Smooth muscle cell (in vitro differentiated cells): ENCODE measurements around the gene SLC41A1. TPM values are rescaled to one million over a fixed set of nuclear protein-coding genes. Genes with fewer than 3 reads are reported as not detected.

Experiments used
- DNase-seq: peaks from one replicate; lab custom pipeline; 2025; ENCODE audit not compliant: unreplicated experiment; lab: John Stamatoyannopoulos, UW
- H2AFZ ChIP-seq: fragments of 200-600 bp; sonication (generic); 2 replicates; pipeline ENCODE4 v1.6.0; 2016; ENCODE audit warnings: antibody characterized with exemption, low read depth, mild to moderate bottlenecking
- H3F3A ChIP-seq: fragments of 200-600 bp; sonication (generic); 2 replicates; pipeline ENCODE4 v1.6.0; 2017; ENCODE audit warnings: antibody characterized with exemption, low read depth
- H3K27ac ChIP-seq: fragments of 200-600 bp; sonication (generic); 2 replicates; pipeline ENCODE4 v1.5.1; 2016; ENCODE audit warnings: low read depth, mild to moderate bottlenecking
- H3K27me3 ChIP-seq: fragments of 200-600 bp; sonication (generic); 2 replicates; pipeline ENCODE4 v1.6.1; 2016; ENCODE audit warnings: low read depth, mild to moderate bottlenecking
- H3K36me3 ChIP-seq: fragments of 200-600 bp; sonication (generic); 2 replicates; pipeline ENCODE4 v1.5.1; 2016; ENCODE audit warnings: low read depth
- H3K4me1 ChIP-seq: fragments of 200-600 bp; sonication (generic); 2 replicates; pipeline ENCODE4 v1.5.1; 2016; ENCODE audit warnings: low read depth
- H3K4me2 ChIP-seq: fragments of 200-600 bp; sonication (generic); 2 replicates; pipeline ENCODE4 v1.6.0; 2016; ENCODE audit warnings: mild to moderate bottlenecking
- H3K4me3 ChIP-seq: fragments of 200-600 bp; sonication (generic); 2 replicates; pipeline ENCODE4 v1.5.1; 2016; ENCODE audit warnings: mild to moderate bottlenecking
- H3K79me2 ChIP-seq: fragments of 200-600 bp; sonication (generic); 2 replicates; pipeline ENCODE4 v1.6.0; 2016; ENCODE audit warnings: low read depth, mild to moderate bottlenecking
- H3K9ac ChIP-seq: fragments of 200-600 bp; sonication (generic); 2 replicates; pipeline ENCODE4 v1.6.0; 2016; ENCODE audit warnings: low read depth
- H3K9me3 ChIP-seq: fragments of 200-600 bp; sonication (generic); replicated peaks from 2 replicates; pipeline ENCODE4 v1.5.1; 2016; ENCODE audit warnings: low read depth
- H4K20me1 ChIP-seq: fragments of 200-600 bp; sonication (generic); 2 replicates; pipeline ENCODE4 v1.6.0; 2016; ENCODE audit warnings: low read depth
- WGBS: methylation state at CpG from one replicate; pipeline ENCODE4 v1.1.7; 2016; ENCODE audit warnings: low lambda C conversion rate; 5-methylcytosine and 5-hydroxymethylcytosine counted together
- polyA plus RNA-seq: library from polyadenylated mRNA; unstranded; fragments of >200 nt; fragmentation: Nextera tagmentation; extraction: Ambion mirVana; gene quantifications from 2 replicates; pipeline ENCODE4 v1.2.1, GENCODE V29; 2016
- total RNA-seq: library from RNA; depleted of rRNA; stranded (reverse); fragments of >200 nt; gene quantifications from 2 replicates; pipeline ENCODE4 v1.2.3, GENCODE V29; 2014
- TF ChIP-seq, protein P1 (sequence below): fragments of 200-600 bp; sonication (generic); IDR thresholded peaks from 2 replicates; pipeline ENCODE4 v1.5.1; 2017; ENCODE audit warnings: borderline replicate concordance, mild to moderate bottlenecking, antibody characterized with exemption; ENCODE audit not compliant: insufficient read depth, poor library complexity, severe bottlenecking

SLC41A1 gene
- total and polyA plus RNA-seq, 2 experiments from 2014 or later, result 22.3 to 23.2 TPM

DNA sequence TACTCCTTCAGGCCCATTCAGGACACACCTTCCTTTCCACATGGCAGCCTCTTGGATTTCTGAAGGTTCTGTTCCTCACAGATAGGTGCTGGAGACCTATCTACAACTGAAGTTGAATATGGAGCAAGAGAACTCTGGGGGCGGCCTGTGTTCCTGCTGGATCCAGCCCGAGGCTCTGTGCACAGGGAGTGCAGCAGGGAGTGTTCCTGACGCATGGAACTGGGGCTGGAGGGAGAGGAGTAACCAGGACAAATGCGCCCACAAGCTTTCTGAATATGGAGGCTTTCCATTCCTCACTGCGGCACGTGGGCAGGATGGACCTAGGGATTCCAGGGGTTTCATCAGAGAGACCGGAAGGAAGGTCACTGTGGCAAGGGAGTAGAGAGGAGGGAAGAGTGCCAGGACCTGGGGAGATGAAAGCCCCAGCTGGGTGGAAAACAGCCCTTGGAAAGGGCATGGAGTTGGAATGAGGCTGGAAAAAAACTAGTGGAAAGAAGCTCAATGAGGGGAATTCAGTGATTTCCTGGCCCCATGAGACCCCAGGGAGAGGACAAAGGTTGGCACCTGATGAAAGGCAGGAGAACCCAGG, 24.5 kb upstream of the SLC41A1 start:
- WGBS, result 97% methylated on average over 7 of the region's 7 CpGs
- Histone ChIP-seq H3K79me2 (no peaks in the 10 kb centered on the region), H2AFZ (no peak overlapping the region), H3K4me1 (peaks cover 5% of the 10 kb centered on the region), H3F3A (no peaks in the 10 kb centered on the region), H3K27ac (no peak overlapping the region), H3K4me2 (no peak overlapping the region), H3K27me3 (no peaks in the 10 kb centered on the region), H3K9ac (no peak overlapping the region), H4K20me1 (peaks cover 4% of the 10 kb centered on the region), H3K9me3 (no peaks in the 10 kb centered on the region), H3K36me3 (no peaks in the 10 kb centered on the region), H3K4me3 (no peak overlapping the region)
- DNase-seq, result no peak
- TF ChIP-seq, protein P1, sequence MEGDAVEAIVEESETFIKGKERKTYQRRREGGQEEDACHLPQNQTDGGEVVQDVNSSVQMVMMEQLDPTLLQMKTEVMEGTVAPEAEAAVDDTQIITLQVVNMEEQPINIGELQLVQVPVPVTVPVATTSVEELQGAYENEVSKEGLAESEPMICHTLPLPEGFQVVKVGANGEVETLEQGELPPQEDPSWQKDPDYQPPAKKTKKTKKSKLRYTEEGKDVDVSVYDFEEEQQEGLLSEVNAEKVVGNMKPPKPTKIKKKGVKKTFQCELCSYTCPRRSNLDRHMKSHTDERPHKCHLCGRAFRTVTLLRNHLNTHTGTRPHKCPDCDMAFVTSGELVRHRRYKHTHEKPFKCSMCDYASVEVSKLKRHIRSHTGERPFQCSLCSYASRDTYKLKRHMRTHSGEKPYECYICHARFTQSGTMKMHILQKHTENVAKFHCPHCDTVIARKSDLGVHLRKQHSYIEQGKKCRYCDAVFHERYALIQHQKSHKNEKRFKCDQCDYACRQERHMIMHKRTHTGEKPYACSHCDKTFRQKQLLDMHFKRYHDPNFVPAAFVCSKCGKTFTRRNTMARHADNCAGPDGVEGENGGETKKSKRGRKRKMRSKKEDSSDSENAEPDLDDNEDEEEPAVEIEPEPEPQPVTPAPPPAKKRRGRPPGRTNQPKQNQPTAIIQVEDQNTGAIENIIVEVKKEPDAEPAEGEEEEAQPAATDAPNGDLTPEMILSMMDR, result no peak

DNA sequence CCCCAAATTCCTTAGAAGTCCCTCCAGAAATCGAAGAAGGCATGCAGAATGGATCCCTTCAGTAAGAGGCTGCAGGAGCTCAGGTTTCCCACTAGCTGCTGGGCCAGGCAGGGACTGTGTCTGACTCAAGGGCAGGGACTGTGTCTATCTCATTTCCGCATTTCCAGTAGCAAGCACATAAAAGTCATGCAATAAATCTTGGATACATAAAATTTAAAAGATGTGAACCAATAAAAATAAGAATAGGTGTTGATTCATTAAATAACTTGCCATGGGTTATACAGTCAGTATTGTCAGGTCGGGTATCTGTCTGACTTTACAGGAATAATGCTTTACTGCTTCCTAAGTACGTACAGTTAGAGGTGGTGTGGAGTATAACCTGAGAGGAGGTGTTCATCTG, 21.8 kb upstream of the SLC41A1 start:
- no peak overlapping the region for H3K9ac ChIP-seq
- H2AFZ ChIP-seq, result no peak overlapping the region
- H3K4me3 ChIP-seq, result no peak overlapping the region
- DNase-seq, result no peak
- no peaks in the 10 kb centered on the region for H3K4me1 ChIP-seq
- no peaks in the 10 kb centered on the region for H3K79me2 ChIP-seq
- H3K9me3 ChIP-seq, result no peaks in the 10 kb centered on the region
- WGBS, result 75% methylated on average over 4 of the region's 4 CpGs
- H3K4me2 ChIP-seq, result no peak overlapping the region
- TF ChIP-seq, protein P1, result no peak
- peak overlapping the region; percentile 3 for H3K27ac ChIP-seq
- H3K36me3 ChIP-seq, result no peaks in the 10 kb centered on the region
- H4K20me1 ChIP-seq, result no peaks in the 10 kb centered on the region
- H3K27me3 ChIP-seq, result no peaks in the 10 kb centered on the region
- H3F3A ChIP-seq, result no peaks in the 10 kb centered on the region

DNA sequence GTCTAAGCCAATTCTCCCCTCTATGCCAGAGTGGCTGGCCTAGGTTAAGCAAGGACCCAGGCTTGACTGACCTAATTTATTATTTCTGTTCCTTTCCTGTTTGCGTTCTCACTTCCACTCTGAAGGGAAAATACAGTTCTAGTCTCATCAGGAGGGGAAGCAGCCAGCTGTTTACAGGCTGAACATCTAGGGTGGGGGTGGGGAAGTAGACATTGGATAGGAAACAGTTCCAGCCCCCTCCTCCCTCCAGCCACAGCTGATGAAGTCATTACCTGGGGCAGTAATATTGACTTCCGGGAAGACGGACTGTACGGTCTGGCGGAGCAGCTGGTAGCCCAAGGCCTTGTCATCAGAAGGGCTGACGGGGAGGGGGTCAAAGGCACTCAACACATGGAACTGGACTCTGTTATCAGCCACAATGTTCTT, 19.3 kb upstream of the SLC41A1 start:
- no peak overlapping the region for H2AFZ ChIP-seq
- WGBS, result 65% methylated on average over 6 of the region's 6 CpGs
- peak overlapping the region; percentile 66 for H3K27ac ChIP-seq
- DNase-seq, result no peak
- H3K9ac ChIP-seq, result no peak overlapping the region
- no peaks in the 10 kb centered on the region for H3K9me3 ChIP-seq
- H3K27me3 ChIP-seq, result no peaks in the 10 kb centered on the region
- peaks cover 13% of the 10 kb centered on the region for H4K20me1 ChIP-seq
- H3K4me3 ChIP-seq, result no peak overlapping the region
- no peaks in the 10 kb centered on the region for H3F3A ChIP-seq
- no peaks in the 10 kb centered on the region for H3K79me2 ChIP-seq
- H3K4me2 ChIP-seq, result no peak overlapping the region
- peaks cover 5% of the 10 kb centered on the region for H3K4me1 ChIP-seq
- TF ChIP-seq, protein P1, result no peak
- no peaks in the 10 kb centered on the region for H3K36me3 ChIP-seq

DNA sequence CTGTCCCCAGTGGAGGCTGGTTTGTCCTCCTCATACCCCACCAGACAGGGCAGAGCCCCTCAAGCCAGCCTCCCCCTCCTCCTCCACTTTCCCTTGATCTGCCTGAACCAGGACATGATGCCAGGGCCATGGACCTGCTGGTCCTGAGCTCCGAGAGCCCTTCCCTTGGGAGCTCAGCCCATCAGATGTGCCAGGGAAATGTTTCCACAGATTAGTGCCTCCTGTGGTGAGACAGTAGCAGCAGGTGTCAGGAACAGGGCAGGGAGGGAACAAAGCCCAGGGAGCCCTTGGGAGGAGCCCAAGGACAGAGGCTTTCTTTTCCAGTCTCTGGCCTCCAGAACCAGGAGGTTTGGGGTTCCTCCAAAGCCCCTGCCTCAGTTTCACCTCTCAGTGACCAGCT, 14.6 kb upstream of the SLC41A1 start:
- no peak for DNase-seq
- H3K4me3 ChIP-seq, result no peak overlapping the region
- TF ChIP-seq, protein P1, result no peak
- H3K79me2 ChIP-seq, result no peaks in the 10 kb centered on the region
- no peaks in the 10 kb centered on the region for H3K36me3 ChIP-seq
- 94% methylated on average over 1 of the region's 1 CpG for WGBS
- peaks cover 27% of the 10 kb centered on the region for H4K20me1 ChIP-seq
- peaks cover 20% of the 10 kb centered on the region for H3K4me1 ChIP-seq
- no peak overlapping the region for H3K4me2 ChIP-seq
- H3K27ac ChIP-seq, result no peak overlapping the region
- no peak overlapping the region for H3K9ac ChIP-seq
- no peak overlapping the region for H2AFZ ChIP-seq
- H3K27me3 ChIP-seq, result no peaks in the 10 kb centered on the region
- no peaks in the 10 kb centered on the region for H3K9me3 ChIP-seq
- no peaks in the 10 kb centered on the region for H3F3A ChIP-seq
